Measurements from ENCODE around the gene SULT1B1. TPM values are rescaled to one million over a fixed set of nuclear protein-coding genes. Genes with fewer than 3 reads are reported as not detected.

The SULT1B1 gene
- total RNA-seq, 1 experiment from 2014 or later = 0.05 TPM

GRCh38 chr4:69717778-69718177 lies 42.6 kb downstream of the SULT1B1 start:
- CTCF ChIA-PET = no interaction called here
- Histone ChIP-seq H3K27ac (ENCODE audit: low read length) (no peak overlapping the region), H3K9me3 (ENCODE audit: control insufficient read depth, insufficient read depth, low read depth, low read length) (no peaks in the 10 kb centered on the region), H3K36me3 (ENCODE audit: control insufficient read depth, insufficient read depth, low read length) (no peaks in the 10 kb centered on the region), H3K4me1 (ENCODE audit: control insufficient read depth, insufficient read depth, low read length) (no peaks in the 10 kb centered on the region), H3K4me3 (ENCODE audit: low read depth in 2 of 2, low read length in 2 of 2) (no peak overlapping the region), H3K27me3 (ENCODE audit: control insufficient read depth, insufficient read depth, low read length) (no peaks in the 10 kb centered on the region)
- intact Hi-C loops (cut with micrococcal nuclease; ENCODE audit: unreplicated experiment) (no loop called here), in situ Hi-C loops (cut with HindIII; ENCODE audit: low pct_unique_long_range_greater_than_20kb, low sequenced_read_pairs) (no loop called here)
- no peak for TF ChIP-seq TCF7L2 (IDR thresholded peaks at IDR 0.05; ENCODE audit: low read depth, low read length)
- no peak for TF ChIP-seq POLR2AphosphoS5 (IDR thresholded peaks at IDR 0.05; ENCODE audit: low read depth, low read length)
- TF ChIP-seq REST (IDR thresholded peaks at IDR 0.05; ENCODE audit: insufficient read depth in 1 of 2, low read depth in 2 of 2, low read length in 1 of 2) = no peak
- TF ChIP-seq SIN3A (IDR thresholded peaks at IDR 0.05; ENCODE audit: borderline replicate concordance, insufficient read depth, low read depth, low read length) = no peak
- TF ChIP-seq CTCF (IDR thresholded peaks at IDR 0.05) = no peak
- POLR2A ChIA-PET = no interaction called here
- BruUV-seq (replicated peaks) = no TSS peak
- no peak for DNase-seq (ENCODE audit: low read depth, low spot score)
- no peak for ATAC-seq

GRCh38 chr4:69716654-69717053 lies 43.8 kb downstream of the SULT1B1 start:
- CTCF ChIA-PET = no interaction called here
- ATAC-seq (no peak), DNase-seq (ENCODE audit: low read depth, low spot score) (no peak)
- intact Hi-C loops (cut with micrococcal nuclease; ENCODE audit: unreplicated experiment) (no loop called here), in situ Hi-C loops (cut with HindIII; ENCODE audit: low pct_unique_long_range_greater_than_20kb, low sequenced_read_pairs) (no loop called here)
- no peak overlapping the region for H3K27ac ChIP-seq (ENCODE audit: low read length)
- H3K4me3 ChIP-seq (ENCODE audit: low read depth in 2 of 2, low read length in 2 of 2) = no peak overlapping the region
- H3K27me3 ChIP-seq (ENCODE audit: control insufficient read depth, insufficient read depth, low read length) = no peaks in the 10 kb centered on the region
- no TSS peak for BruUV-seq (replicated peaks)
- POLR2A ChIA-PET = no interaction called here
- H3K9me3 ChIP-seq (ENCODE audit: control insufficient read depth, insufficient read depth, low read depth, low read length) = no peaks in the 10 kb centered on the region
- no peaks in the 10 kb centered on the region for H3K4me1 ChIP-seq (ENCODE audit: control insufficient read depth, insufficient read depth, low read length)
- TF ChIP-seq CTCF (IDR thresholded peaks at IDR 0.05) (no peak), REST (IDR thresholded peaks at IDR 0.05; ENCODE audit: insufficient read depth in 1 of 2, low read depth in 2 of 2, low read length in 1 of 2) (no peak), SIN3A (IDR thresholded peaks at IDR 0.05; ENCODE audit: borderline replicate concordance, insufficient read depth, low read depth, low read length) (no peak), TCF7L2 (IDR thresholded peaks at IDR 0.05; ENCODE audit: low read depth, low read length) (no peak), POLR2AphosphoS5 (IDR thresholded peaks at IDR 0.05; ENCODE audit: low read depth, low read length) (no peak)
- no peaks in the 10 kb centered on the region for H3K36me3 ChIP-seq (ENCODE audit: control insufficient read depth, insufficient read depth, low read length)

Measured in Panc1 (cell line).